Gastroesophageal sphincter (tissue), 3 donors: ENCODE results near the gene PAXIP1.
"Not testable (repeated sequence)": the region's sequence is repeated elsewhere in the genome, so short reads cannot be mapped to it uniquely, and the experiment has no call there.

Experiments used
- EP300 ChIP-seq: sonication (generic); formaldehyde crosslinking; IDR thresholded peaks from one replicate; pipeline ENCODE4 v1.6.1; 2017; ENCODE audit warnings: antibody characterized with exemption, mild to moderate bottlenecking
- POLR2A ChIP-seq, 2 donors: fragments of 450-650 bp; IDR thresholded peaks; one replicate each; pipeline ENCODE4 v1.6.1; 2017; ENCODE audit warnings: antibody characterized with exemption in 2 of 2, mild to moderate bottlenecking in 2 of 2, moderate library complexity in 1 of 2
- POLR2AphosphoS5 ChIP-seq: sonication (generic); formaldehyde crosslinking; IDR thresholded peaks from one replicate; pipeline ENCODE4 v1.6.1; 2017; ENCODE audit warnings: antibody characterized with exemption
- TF ChIP-seq, protein P1 (sequence below), 4 experiments: fragments of 200-600 bp in 2 of 4; fragments of 450-650 bp in 2 of 4; sonication (generic) in 1 of 4; IDR thresholded peaks; one replicate each; pipeline ENCODE4 v1.5.1; 2017 to 2019; ENCODE audit warnings: antibody characterized with exemption in 4 of 4, mild to moderate bottlenecking in 2 of 4, moderate library complexity in 2 of 4

DNA sequence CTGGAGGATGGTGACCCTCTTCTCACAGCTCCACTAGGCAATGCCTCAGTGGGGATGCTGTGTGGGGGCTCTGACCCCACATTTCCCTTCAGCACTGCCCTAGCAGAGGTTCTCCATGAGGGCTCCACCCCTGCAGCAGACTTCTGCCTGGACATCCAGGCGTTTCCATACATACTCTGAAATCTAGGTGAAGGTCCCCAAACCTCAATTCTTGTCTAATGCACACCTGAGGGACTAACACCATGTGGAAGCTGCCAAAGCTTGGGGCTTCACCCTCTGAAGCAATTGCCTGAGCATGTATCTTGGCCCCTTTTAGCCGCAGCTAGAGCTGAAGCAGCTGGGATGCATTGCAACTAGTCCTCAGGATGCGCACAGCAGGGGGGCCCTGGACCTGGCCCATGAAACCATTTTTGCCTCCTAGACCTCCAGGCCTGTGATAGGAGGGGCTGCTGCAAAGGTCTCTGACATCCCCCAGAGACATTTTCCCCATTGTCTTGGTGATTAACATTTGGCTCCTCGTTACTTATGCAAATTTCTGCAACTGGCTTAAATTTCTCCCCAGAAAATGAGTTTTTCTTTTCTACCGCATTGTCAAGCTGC lies 68.5 kb downstream of the PAXIP1 start:
- TF ChIP-seq, protein P1, sequence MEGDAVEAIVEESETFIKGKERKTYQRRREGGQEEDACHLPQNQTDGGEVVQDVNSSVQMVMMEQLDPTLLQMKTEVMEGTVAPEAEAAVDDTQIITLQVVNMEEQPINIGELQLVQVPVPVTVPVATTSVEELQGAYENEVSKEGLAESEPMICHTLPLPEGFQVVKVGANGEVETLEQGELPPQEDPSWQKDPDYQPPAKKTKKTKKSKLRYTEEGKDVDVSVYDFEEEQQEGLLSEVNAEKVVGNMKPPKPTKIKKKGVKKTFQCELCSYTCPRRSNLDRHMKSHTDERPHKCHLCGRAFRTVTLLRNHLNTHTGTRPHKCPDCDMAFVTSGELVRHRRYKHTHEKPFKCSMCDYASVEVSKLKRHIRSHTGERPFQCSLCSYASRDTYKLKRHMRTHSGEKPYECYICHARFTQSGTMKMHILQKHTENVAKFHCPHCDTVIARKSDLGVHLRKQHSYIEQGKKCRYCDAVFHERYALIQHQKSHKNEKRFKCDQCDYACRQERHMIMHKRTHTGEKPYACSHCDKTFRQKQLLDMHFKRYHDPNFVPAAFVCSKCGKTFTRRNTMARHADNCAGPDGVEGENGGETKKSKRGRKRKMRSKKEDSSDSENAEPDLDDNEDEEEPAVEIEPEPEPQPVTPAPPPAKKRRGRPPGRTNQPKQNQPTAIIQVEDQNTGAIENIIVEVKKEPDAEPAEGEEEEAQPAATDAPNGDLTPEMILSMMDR (IDR thresholded peaks at IDR 0.05) = not testable (repeated sequence)
- not testable (repeated sequence) for TF ChIP-seq POLR2AphosphoS5; POLR2A (IDR thresholded peaks at IDR 0.05); EP300
